ENCODE results near the gene SNAPIN.

DNA sequence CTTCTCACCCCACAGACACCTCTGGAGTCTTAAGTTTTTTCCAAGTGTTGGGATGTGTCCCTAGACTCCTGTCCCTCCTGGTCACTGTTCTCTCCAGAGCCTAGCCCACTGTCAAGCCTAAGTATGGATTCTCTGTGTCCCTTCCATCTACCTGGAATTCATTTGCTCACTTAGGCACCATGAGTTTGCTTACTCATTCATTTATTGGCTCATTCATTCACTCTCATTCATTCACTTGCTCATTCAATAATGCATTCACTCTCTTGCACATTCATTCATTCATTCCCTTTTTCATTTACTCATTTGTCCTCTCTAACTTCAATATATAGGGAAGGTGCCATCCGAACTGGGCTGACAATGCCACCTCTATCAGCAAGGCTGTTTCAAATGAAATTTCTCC is 47.1 kb upstream of the SNAPIN start:
- TF ChIP-seq SUZ12 (IDR thresholded peaks at IDR 0.05; ENCODE audit: extremely low read depth, insufficient read depth, insufficient read length) (no peak), ZNF274 (IDR thresholded peaks at IDR 0.05; ENCODE audit: low read depth, low read length) (no peak)
